A549 treated with AZD9567 at 1 μM for 4 hours (cell line): Measurements from ENCODE around the gene ATG4A. TPM values are rescaled to one million over a fixed set of nuclear protein-coding genes. Genes with fewer than 3 reads are reported as not detected.

Experiments
- total RNA-seq: library from RNA; stranded (reverse); fragments of 200-300 nt; extraction: Qiagen RNA extraction; gene quantifications from 5 replicates; pipeline ENCODE4 v1.2.3, GENCODE V29; 2022; ENCODE audit not compliant: insufficient read depth

The ATG4A gene
- 7.0 to 16.2 TPM (median 8.0 TPM) in 5 replicates for total RNA-seq

GRCh38 chrX:108091264-108091877 lies at the start of gene ATG4A, which contains the start of gene PSMD10:
Gene ATG4A (plus strand): TSS chrX:108091778. CDS start chrX:108091827, 49 bp downstream.
Gene PSMD10 (minus strand): TSS chrX:108091542. CDS start chrX:108091520, 22 bp downstream.

GRCh38 chrX:108044554-108045256 lies 46.9 kb upstream of the ATG4A start, which contains the start of gene VSIG1:
Gene VSIG1 (plus strand): TSS chrX:108045065. CDS start chrX:108045131, 66 bp downstream.

Other genes with a start within 250 kb of the ATG4A start
- gene TEX13B, start 109.4 kb upstream of the ATG4A start, total RNA-seq, result not detected in 5 replicates
- 0.12 to 0.41 TPM (median 0.20 TPM) in 4 of 5 replicates, not detected in the other for gene VSIG1, start 46.7 kb upstream of the ATG4A start, total RNA-seq
- 70.8 to 80.4 TPM (median 76.7 TPM) in 5 replicates for gene PSMD10, start 236 bp upstream of the ATG4A start, total RNA-seq